Stimulated activated CD8-positive, alpha-beta memory T cell treated with anti-CD3 and anti-CD28 coated beads, Interleukin-2, amount 100 ng/mL, for 1 hour (primary cell): ENCODE measurements around the gene CRADD.
"Not testable (repeated sequence)": the region's sequence is repeated elsewhere in the genome, so short reads cannot be mapped to it uniquely, and the experiment has no call there.

Experiments used
- DNase-seq, 2 donors: peaks; one replicate each; pipeline ENCODE4 v3.0.0-alpha.2; 2020; ENCODE audit warnings: low read depth in 2 of 2

The CRADD gene

GRCh38 chr12:93737457-93738198, 60.5 kb downstream of the CRADD start:
- no peak for DNase-seq

DNA sequence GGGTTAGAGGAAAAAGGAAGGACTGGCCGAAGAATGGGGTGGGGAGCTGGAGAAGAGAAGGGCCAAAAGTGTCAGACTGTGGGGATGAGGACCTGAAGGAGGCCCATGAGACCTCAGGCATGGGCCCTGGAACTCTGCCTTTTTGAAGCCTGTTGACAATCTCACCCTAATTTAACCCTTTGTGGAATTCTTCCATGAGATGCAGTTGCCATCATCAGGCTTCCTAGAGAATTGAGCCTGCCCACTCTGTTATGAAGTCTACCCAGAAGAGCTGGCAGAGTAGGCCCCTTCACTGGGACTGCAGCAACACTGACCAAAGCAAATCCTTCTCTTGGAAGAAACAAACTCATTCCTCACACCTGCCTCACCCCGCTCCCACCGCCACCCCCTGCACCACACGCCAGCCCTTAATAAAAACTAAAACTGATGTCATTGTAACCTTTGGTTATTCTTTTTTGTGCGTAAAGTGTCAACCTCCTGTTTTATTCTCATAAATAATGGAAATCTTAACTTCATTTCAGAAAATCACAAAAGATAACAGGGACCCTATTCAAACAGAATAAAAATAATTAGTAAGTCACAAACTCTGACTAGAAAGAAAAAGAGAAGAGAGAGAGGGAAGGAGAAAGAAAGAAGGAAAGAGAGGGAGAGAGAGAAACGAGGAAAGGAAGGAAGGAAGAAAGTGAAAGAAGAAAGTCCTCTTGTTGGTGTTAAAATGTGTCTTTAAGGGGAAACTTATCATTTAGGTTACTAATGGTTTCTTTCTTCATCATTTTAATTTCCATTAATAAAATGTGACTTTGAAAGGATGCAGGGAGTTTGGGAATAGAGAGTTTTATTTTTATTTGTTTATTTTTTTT, 61.3 kb downstream of the CRADD start:
- no peak for DNase-seq

DNA sequence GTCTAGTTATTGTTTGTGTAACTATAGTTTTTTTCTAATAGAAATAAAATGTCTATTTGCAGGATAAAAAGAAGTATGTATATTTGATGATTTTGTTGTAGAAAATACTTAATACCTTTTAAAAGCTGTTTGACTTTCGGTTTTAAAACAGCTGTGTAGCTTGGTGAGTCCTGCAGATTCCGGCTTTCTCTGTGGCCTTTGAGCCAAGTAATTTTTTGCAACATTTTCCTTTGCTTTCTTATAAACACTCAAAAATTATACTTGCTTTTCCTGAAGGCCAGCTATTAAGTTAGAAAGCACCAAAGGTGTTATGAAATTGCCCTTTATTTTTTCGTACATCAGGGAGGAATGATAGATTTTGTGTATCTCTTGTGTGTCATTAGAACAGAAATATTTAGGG, 63.6 kb downstream of the CRADD start:
- no peak for DNase-seq

- no peak for DNase-seq
Observed at GRCh38 chr12:93741659-93742109, 64.5 kb downstream of the CRADD start.

DNA sequence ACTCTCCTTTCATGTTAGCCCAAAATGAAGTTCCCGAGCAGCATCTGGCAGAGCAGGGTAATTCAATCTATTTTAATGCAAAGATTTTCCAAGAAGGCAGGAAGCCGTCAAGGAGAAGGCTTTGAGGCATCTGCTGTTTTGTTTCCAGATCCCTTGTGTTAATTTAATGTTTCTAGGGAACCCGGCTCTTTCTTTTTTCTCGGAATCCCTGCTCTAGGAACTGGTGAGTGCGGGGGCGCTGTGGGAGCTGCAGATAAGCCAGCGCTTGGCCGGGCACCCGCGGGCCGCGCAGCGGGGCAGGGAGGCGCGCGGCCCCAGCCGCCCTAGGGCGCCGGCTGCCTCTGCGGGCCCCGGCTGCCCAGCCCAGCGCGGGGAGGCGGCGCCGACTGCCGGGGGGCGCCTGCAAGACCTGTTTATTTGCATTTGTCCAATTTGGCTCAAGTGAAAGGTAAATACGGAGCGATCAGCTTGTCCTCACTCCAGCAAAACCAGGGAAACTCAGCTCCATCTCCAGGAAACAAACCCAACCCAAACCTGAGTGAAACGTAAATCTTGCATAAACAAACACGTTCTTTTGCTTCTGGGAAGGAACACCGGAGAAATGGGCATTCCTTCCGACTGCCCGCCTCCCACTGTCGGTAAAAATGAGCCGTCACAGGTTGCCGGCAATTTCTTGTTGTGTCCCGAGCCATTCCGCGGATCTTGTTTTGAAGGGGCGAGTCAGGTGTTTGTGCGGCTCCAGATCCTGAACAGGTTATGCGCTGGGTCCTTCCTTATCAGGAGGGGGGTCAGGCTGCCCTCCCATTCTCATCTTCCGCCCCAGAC, 65.1 kb downstream of the CRADD start:
- DNase-seq, result peak in 1 of 2 donors; percentile 52

DNA sequence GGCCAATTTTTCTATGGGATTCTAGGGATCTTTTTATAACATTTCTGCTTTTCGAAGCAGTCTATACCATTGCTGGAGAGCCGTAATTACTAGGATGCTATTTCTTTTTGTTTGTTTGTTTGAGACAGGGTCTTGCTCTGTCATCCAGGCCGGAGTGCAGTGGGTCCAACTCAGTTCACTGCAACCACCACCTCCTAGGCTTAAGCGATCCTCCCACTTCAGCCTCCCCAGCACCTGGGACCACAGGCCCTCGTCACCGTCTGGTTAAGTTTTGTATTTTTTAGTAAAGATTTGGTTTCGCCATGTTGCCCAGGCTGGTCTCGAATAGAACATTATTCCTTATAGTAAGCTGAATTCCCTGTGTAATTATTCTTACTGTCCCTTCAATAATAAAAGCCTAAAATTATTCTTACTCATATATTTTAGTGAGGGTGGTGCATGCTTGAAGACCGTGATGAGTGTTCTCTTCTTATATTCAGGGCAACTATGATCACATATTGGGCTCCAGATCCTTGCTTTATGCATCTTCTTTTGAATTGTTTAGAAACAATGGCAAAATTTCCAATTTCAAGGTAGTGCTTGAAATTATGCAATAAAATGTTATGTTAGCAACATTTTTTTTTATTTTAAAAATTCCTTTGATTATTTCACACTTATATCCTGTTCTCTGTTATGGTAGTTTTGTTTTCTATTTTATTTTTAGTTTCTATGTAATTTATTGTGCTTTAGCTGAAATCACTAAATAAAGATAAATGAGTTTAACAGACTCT, 66.2 kb downstream of the CRADD start:
- DNase-seq, result no peak

GRCh38 chr12:93743999-93744689, 67.0 kb downstream of the CRADD start:
- no peak for DNase-seq

- DNase-seq, result no peak
Observed at GRCh38 chr12:93745286-93745685, 68.1 kb downstream of the CRADD start.

- DNase-seq, result no peak
Observed at GRCh38 chr12:93746572-93747168, 69.5 kb downstream of the CRADD start.

DNA sequence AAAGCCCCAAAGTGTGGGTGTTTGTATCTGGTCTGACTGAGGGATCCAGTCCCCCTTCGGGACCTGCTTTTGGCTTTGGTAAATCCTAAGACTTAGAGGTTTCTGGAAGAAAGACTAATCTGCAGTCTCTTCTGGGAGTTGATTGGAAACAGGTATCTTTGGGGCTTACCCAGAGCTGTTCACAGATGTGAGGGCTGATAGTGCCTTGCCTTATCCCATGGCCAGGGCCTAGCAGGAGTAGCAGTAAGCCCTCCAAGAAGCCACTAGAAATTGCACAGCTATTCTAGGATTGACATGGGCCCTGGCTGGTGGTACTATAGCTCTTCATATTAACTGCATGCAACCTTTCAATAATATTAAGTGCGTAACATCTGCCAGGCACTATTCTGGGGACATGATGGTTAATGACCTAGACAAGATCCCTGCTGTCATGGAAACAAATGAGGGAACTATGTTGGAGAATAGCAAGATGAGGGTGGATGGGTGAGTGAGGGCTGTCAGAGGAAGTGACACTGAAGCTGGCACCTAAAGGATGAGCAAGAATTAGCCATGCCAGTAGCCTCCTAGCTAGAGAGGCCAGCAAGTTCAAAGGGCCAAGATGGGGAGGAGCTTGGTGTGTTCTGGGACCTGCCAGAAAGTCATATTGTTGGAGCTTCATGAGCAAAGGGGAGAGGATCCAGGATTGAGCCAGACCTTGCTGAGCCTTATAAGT, 71.7 kb downstream of the CRADD start:
- DNase-seq, result no peak

DNA sequence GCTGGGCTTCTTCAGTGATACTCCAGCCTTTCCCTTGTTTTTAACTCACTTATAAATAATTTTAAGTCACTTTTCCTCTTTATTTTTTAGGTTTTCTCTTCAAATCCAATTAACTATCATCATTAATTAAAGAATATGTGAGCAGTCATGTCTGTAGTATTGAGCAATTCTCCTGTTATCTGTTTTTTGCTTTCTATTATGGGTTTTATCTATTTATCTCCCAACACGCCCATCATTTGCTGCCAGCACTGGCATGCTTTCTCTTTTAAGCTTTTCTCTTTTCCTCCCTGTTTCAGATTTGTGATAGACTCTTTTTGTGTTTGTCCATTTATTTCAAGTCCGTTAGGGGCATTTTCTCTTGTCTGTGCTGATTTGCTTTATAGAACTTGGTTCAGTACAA, 72.3 kb downstream of the CRADD start:
- no peak for DNase-seq

DNA sequence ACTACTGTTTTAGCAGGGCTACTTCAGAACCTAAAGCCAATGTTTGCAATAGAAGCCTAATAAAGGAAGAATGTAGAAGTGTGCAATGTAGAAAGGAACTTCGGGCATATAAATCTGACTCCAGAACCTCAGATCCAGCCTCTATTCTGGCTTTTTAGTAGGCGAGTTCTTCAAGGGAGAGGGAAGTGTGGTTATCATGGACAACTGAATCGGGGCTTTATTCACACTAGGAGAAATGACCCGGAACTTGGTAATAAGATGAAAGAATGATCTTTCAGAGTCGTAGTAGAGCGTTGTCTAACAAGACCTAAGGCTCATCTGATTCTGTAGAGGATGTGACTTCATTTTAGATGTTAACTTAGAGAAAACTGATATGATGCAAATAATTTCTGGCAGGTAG, 72.9 kb downstream of the CRADD start:
- no peak for DNase-seq

DNA sequence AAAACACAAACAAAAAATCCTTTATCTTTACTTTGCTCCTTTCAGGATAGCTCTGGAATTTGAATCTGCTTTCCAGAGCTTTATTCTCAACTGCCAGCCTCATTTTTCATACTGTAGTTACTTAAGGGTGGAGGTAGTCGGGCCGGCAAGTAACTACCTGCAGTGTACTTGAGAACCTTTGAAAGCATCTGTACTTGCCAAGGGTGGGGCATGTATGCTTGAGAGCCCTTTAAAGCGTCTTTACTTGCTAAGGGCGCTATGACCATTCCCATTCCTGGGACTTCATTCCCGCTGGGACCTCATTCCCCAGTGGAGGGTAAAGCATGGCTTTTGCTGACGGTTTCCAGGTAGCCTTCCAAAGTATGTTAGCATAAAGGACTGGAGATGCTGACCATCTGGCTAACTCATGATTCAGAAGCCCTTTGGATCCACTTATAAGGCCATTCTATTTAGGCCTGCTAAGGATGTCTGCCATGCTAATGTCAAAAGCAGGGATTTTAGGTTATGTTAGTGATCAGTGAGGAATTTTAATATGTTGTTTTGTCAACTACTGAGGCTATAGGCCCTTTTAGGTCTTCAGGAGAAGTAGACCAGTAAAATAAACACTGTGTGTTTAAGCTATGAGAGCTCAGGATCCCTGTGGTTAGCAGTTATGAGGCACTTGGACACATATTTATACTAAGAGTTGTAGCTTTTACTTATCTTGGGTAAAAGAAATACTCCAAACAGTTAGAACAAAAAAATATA, 74.9 kb downstream of the CRADD start:
- no peak for DNase-seq

DNA sequence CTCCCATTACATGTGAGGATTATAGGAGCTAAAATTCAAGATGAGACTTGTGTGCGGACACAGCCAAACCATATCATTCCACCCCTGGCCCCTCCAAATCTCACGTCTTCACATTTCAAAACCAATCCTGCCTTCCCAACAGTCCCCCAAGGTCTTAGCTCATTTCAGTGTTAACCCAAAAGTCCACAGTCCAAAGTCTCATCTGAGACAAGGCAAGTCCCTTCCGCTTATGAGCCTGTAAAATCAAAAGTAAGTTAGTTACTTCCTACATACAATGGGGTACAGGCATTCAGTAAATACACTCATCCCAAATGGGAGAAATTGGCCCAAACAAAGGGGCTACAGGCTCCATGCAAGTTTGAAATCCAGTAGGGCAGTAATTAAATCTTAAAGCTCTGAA, 76.1 kb downstream of the CRADD start:
- no peak for DNase-seq

GRCh38 chr12:93753838-93754429, 76.8 kb downstream of the CRADD start:
- no peak for DNase-seq

DNA sequence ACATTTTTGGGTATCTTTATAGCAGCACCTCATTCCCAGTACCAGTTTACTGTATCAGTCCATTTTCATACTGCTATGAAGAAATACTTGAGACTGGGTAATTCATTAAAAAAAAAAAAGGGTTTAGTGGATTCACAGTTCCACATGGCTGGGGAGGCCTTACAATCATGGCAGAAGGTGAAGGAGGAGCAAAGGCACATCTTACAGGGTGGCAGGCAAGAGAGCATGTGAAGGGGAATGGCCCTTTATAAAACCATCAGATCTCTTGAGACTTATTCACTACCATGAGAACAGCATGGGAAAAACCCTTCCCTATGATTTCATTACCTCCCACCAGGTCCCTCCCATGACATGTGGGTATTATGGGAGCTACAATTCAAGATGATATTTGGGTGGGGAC, 77.7 kb downstream of the CRADD start:
- DNase-seq, result not testable (repeated sequence)

DNA sequence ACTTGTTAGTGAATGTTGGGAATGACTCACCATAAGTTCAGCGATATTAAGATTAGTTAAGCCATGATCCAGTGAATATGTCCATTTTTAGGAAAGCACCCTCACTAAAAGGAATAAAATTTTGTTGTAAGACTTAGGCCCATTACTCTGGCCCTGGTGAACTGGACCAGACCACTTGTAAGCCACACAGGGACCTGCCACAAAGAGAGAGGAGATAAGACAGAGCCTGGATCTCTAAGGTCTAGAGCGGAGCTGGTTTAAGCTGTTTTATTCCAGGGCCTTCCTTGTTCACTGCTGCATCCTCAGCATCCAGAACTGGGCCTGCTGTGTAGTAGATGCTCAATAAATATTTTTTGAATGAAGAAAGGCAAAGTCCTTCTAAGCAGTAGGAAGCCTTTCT, 79.1 kb downstream of the CRADD start:
- no peak for DNase-seq
